Keratinocyte (primary cell): ENCODE measurements around the gene HYAL2. TPM values are rescaled to one million over a fixed set of nuclear protein-coding genes. Genes with fewer than 3 reads are reported as not detected.
"Not testable (repeated sequence)": the region's sequence is repeated elsewhere in the genome, so short reads cannot be mapped to it uniquely, and the experiment has no call there.

Experiments
- DNase-seq: peaks from one replicate; pipeline ENCODE4 v3.0.0-alpha.2; 2011; ENCODE audit warnings: low read depth, missing footprints, low spot score
- FAIRE-seq: peaks from 2 replicates; lab custom pipeline; 2011; peaks lifted over from hg19 to GRCh38; lab: Jason Lieb, UNC
- H2AFZ ChIP-seq: 2 replicates; pipeline ENCODE4 v1.6.0; 2012; ENCODE audit warnings: low read length, control low read depth, inconsistent platforms; ENCODE audit not compliant: control insufficient read depth
- H3K27ac ChIP-seq: 2 replicates; pipeline ENCODE4 v1.5.1; 2011; ENCODE audit warnings: low read length; ENCODE audit not compliant: control insufficient read depth, insufficient read depth
- H3K27me3 ChIP-seq: 3 replicates; pipeline ENCODE4 v1.6.0; 2011; ENCODE audit warnings: low read length; ENCODE audit not compliant: control insufficient read depth, insufficient read depth; ENCODE audit errors: extremely low read depth
- H3K36me3 ChIP-seq, 2 experiments: 2 replicates in 1 of 2; 3 replicates in 1 of 2; pipeline ENCODE4 v1.5.1; 2011; ENCODE audit warnings: low read length in 2 of 2, mild to moderate bottlenecking in 1 of 2; ENCODE audit not compliant: control insufficient read depth in 2 of 2, insufficient read depth in 2 of 2; ENCODE audit errors: extremely low read depth in 1 of 2
- H3K4me1 ChIP-seq: 3 replicates; pipeline ENCODE4 v1.5.1; 2011; ENCODE audit warnings: low read length; ENCODE audit not compliant: control insufficient read depth, insufficient read depth; ENCODE audit errors: extremely low read depth
- H3K4me2 ChIP-seq: 3 replicates; pipeline ENCODE4 v1.6.0; 2011; ENCODE audit warnings: low read depth, low read length; ENCODE audit not compliant: control insufficient read depth, insufficient read depth; ENCODE audit errors: extremely low read depth
- H3K4me3 ChIP-seq, 3 experiments: fragments of 200-600 bp in 1 of 3; sonication (generic) in 1 of 3; 2 replicates in 2 of 3; 3 replicates in 1 of 3; pipeline ENCODE4 v1.5.1; 2011 to 2016; ENCODE audit warnings: low read length in 3 of 3, mild to moderate bottlenecking in 3 of 3, control low read depth in 2 of 3, inconsistent platforms in 1 of 3, low read depth in 1 of 3, mixed read lengths in 1 of 3, mixed run types in 1 of 3, moderate library complexity in 1 of 3; ENCODE audit not compliant: control insufficient read depth in 2 of 3, insufficient read depth in 2 of 3; ENCODE audit errors: extremely low read depth in 1 of 3
- H3K79me2 ChIP-seq: 2 replicates; pipeline ENCODE4 v1.6.0; 2012; ENCODE audit warnings: low read length; ENCODE audit not compliant: control insufficient read depth, insufficient read depth
- H3K9ac ChIP-seq: 3 replicates; pipeline ENCODE4 v1.6.0; 2011; ENCODE audit warnings: low read length; ENCODE audit not compliant: control insufficient read depth, insufficient read depth; ENCODE audit errors: extremely low read depth
- H3K9me1 ChIP-seq: 3 replicates; pipeline ENCODE4 v1.6.0; 2011; ENCODE audit warnings: low read length; ENCODE audit not compliant: control insufficient read depth, insufficient read depth; ENCODE audit errors: extremely low read depth
- H3K9me3 ChIP-seq: 2 replicates; pipeline ENCODE4 v1.5.1; 2012; ENCODE audit warnings: low read depth, low read length; ENCODE audit not compliant: control insufficient read depth
- H4K20me1 ChIP-seq: 3 replicates; pipeline ENCODE4 v1.6.0; 2011; ENCODE audit warnings: low read length; ENCODE audit not compliant: control insufficient read depth, insufficient read depth; ENCODE audit errors: extremely low read depth
- EZH2 ChIP-seq: IDR thresholded peaks from one replicate; pipeline ENCODE4 v1.6.1; 2012; ENCODE audit warnings: inconsistent platforms, mild to moderate bottlenecking, low read length, moderate library complexity
- dilution Hi-C: fragments of 300-500 bp; cut with MboI; formaldehyde crosslinking; loops from one replicate; pipeline ENCODE4 v1.7.0; 2020; ENCODE audit warnings: low sequenced_read_pairs; ENCODE audit not compliant: extremely low pct_ligation_motif_present
- polyA plus RNA-seq, 5 experiments: library from polyadenylated mRNA; depleted of rRNA in 3 of 5; stranded (reverse) in 3 of 5; stranded (forward) in 1 of 5; unstranded in 1 of 5; fragments of >200 nt; gene quantifications; 1 replicate in 1 of 5; 2 replicates in 3 of 5; 3 replicates in 1 of 5; pipeline versions ENCODE4 v1.2.1 to v1.2.3, GENCODE V29; 2011 to 2012; ENCODE audit warnings: missing spikeins in 2 of 5, low read depth in 1 of 5, low replicate concordance in 1 of 5
- TF ChIP-seq, protein P1 (sequence below), 3 experiments: IDR thresholded peaks in 1 of 3; conservative IDR thresholded peaks in 1 of 3; optimal IDR thresholded peaks in 1 of 3; 2 replicates in 2 of 3; 3 replicates in 1 of 3; pipeline versions ENCODE3 to v1.5.1; 2011; ENCODE audit warnings: low read length in 3 of 3, mild to moderate bottlenecking in 3 of 3, moderate library complexity in 2 of 3, control low read depth in 1 of 3, inconsistent platforms in 1 of 3; ENCODE audit not compliant: insufficient read depth in 2 of 3; ENCODE audit errors: extremely low read depth in 1 of 3

HYAL2 gene
- polyA plus RNA-seq, 1 donor (not counting 4 experiments of a cell fraction or from before 2014, with no cell fraction given), result 42.8 TPM

DNA sequence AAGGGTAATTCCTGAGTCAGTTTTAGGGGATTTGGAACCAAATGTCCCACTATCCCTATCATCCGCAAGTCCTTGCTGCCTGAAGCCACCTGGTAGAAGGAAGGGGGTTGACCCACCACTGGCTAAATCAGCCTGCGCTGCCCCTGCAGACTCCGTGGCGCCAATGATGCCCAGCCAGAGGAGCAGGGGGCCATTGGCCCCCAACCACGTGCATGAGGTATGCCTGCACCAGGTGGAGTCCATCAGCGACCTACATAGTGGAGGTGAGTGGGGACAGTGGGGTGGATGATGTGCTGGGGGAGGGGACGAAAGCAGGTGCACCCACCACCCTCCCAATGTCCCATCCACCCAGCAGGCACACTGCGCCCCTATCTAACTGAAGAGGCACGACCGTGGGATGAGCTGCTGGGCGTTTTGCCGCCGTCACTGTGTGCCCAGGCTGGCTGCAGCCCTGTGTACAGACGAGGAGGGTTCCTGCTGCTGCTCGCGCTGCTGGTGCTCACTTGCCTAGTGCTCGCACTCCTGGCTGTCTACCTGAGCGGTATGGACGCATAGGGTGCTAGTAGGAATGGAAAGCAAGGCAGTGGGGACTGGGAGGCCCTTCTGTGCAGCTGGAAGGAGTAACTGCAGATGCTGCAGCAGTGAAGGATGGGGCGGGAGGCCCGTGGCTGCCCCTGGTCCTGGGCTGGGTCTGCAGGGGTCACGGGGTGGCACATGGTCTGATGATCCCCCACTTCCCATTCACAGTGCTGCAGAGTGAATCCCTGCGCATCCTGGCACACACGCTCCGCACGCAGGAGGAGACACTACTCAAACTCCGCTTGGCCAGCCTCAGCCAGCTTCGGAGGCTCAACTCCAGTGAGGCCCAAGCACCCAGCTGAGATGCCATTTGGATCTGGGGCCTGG lies 36.0 kb downstream of the HYAL2 start:
- no peak overlapping the region for H3K4me3 ChIP-seq
- no peaks in the 10 kb centered on the region for H3K27me3 ChIP-seq
- H3K4me2 ChIP-seq, result no peak overlapping the region
- H2AFZ ChIP-seq, result no peak overlapping the region
- no peaks in the 10 kb centered on the region for H3K9me1 ChIP-seq
- no peak overlapping the region for H3K9ac ChIP-seq
- H3K36me3 ChIP-seq, result peaks cover 42% of the 10 kb centered on the region in 2 experiments
- no peak for FAIRE-seq
- no peak for TF ChIP-seq EZH2
- TF ChIP-seq, protein P1, sequence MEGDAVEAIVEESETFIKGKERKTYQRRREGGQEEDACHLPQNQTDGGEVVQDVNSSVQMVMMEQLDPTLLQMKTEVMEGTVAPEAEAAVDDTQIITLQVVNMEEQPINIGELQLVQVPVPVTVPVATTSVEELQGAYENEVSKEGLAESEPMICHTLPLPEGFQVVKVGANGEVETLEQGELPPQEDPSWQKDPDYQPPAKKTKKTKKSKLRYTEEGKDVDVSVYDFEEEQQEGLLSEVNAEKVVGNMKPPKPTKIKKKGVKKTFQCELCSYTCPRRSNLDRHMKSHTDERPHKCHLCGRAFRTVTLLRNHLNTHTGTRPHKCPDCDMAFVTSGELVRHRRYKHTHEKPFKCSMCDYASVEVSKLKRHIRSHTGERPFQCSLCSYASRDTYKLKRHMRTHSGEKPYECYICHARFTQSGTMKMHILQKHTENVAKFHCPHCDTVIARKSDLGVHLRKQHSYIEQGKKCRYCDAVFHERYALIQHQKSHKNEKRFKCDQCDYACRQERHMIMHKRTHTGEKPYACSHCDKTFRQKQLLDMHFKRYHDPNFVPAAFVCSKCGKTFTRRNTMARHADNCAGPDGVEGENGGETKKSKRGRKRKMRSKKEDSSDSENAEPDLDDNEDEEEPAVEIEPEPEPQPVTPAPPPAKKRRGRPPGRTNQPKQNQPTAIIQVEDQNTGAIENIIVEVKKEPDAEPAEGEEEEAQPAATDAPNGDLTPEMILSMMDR (optimal IDR thresholded peaks at IDR 0.05 in 1 of 3, IDR thresholded peaks at IDR 0.05 in 1 of 3, conservative IDR thresholded peaks at IDR 0.05 in 1 of 3; ENCODE audit: extremely low read depth in 1 of 3, insufficient read depth in 2 of 3, low read length in 3 of 3), result no peak
- peaks cover 6% of the 10 kb centered on the region for H3K4me1 ChIP-seq
- no peak overlapping the region for H3K27ac ChIP-seq
- DNase-seq, result no peak
- peaks cover 23% of the 10 kb centered on the region for H3K79me2 ChIP-seq
- H3K9me3 ChIP-seq, result no peaks in the 10 kb centered on the region
- H4K20me1 ChIP-seq, result no peaks in the 10 kb centered on the region
- dilution Hi-C loops, result no loop called here

DNA sequence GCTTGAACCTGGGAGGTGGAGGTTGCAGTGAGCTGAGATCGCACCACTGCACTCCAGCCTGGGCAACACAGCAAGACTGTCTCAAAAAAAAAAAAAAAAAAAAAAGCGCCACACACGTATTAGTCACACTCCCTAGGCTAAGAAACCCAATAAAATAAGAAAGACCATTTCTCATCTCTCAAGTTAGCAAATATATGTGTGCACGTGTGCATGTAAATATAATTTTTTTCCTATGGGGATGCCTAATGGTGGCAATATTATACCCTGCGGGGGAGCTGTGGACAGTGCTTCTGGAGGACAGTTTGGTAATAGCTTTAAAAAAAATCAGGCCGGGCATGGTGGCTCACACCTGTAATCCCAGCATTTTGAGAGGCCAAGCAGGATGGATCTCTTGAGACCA lies 38.4 kb downstream of the HYAL2 start:
- DNase-seq, result not testable (repeated sequence)

More for the DNA sequence above, 38.4 kb downstream of the HYAL2 start:
- H3K9me3 ChIP-seq, H4K20me1 ChIP-seq, dilution Hi-C loops, H3K4me3 ChIP-seq, H3K4me1 ChIP-seq, H3K79me2 ChIP-seq, FAIRE-seq, H3K9ac ChIP-seq, H3K4me2 ChIP-seq, H3K27ac ChIP-seq, H2AFZ ChIP-seq, H3K27me3 ChIP-seq, H3K9me1 ChIP-seq: not testable (repeated sequence)
- peaks cover 26 to 28% of the 10 kb centered on the region in 2 experiments for H3K36me3 ChIP-seq
